NCI-H1436 (cell line): ENCODE results near the gene FGF7.
"Not testable (repeated sequence)": the region's sequence is repeated elsewhere in the genome, so short reads cannot be mapped to it uniquely, and the experiment has no call there.

Source experiments
- DNase-seq: peaks from one replicate; lab custom pipeline; 2025; lab: John Stamatoyannopoulos, UW

Gene FGF7, protein sequence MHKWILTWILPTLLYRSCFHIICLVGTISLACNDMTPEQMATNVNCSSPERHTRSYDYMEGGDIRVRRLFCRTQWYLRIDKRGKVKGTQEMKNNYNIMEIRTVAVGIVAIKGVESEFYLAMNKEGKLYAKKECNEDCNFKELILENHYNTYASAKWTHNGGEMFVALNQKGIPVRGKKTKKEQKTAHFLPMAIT

DNA sequence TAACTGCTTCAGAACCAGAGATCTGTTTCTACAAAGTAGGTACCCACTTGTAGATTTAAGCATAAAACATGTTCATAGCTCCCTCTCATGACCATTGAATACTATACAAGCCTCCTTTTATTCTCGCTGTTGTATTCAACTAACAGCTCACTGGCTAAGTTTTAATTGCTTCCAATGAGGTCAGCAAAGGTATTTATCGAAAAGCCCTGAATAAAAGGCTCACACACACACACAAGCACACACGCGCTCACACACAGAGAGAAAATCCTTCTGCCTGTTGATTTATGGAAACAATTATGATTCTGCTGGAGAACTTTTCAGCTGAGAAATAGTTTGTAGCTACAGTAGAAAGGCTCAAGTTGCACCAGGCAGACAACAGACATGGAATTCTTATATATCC lies at the start of gene FGF7:
Gene FGF7 (plus strand): TSS at position 222 of the 400 bp plus-strand sequence. CDS start 1,056 bp downstream, outside the sequence.
- no peak for DNase-seq

- no peak for DNase-seq
Measured at GRCh38 chr15:49379996-49380395, 43.0 kb upstream of the FGF7 start.

DNA sequence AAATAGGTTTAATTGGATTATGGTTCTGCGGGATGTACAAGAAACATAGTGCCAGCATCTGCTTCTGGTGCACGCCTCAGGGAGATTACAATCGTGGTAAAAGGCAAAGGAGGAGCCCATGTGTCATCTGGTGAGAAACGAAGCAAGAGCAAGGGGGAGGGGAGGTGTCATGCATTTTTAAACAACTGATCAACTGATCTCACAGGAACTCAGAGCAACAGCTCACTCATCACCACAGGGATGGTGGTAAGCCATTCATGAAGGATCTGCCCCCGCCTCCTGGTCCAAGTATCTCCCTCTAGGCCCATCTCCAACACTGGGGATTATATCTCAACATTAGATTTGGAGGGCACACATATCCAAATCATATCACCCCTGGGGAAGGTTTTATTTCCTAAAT lies 42.1 kb upstream of the FGF7 start:
- no peak for DNase-seq

- DNase-seq: no peak
Measured at GRCh38 chr15:49382394-49382793, 40.6 kb upstream of the FGF7 start.

DNA sequence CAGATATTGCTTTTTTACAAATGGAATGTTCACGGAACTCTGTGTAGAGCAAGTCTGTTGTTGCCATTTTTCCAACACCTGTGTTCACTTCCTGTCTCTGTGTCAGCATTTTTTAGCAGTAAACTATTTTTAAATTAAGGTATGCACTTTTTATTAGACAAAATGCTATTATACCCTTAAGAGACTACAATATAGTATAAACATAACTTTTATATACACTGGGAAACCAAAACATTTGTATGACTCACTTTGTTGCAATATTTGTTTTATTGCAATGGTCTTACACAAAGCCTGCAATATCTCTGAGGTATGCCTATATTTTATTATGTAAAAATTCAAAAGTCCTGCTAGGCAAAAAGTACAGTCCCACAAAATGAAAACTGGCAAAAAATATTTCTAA lies 39.8 kb upstream of the FGF7 start:
- no peak for DNase-seq

GRCh38 chr15:49387471-49387870 lies 35.6 kb upstream of the FGF7 start:
- no peak for DNase-seq

GRCh38 chr15:49402515-49403296 lies 20.3 kb upstream of the FGF7 start:
- DNase-seq: not testable (repeated sequence)

- no peak for DNase-seq
Measured at GRCh38 chr15:49406352-49407118, 16.5 kb upstream of the FGF7 start.

GRCh38 chr15:49410641-49411040 lies 12.4 kb upstream of the FGF7 start:
- DNase-seq: no peak

DNA sequence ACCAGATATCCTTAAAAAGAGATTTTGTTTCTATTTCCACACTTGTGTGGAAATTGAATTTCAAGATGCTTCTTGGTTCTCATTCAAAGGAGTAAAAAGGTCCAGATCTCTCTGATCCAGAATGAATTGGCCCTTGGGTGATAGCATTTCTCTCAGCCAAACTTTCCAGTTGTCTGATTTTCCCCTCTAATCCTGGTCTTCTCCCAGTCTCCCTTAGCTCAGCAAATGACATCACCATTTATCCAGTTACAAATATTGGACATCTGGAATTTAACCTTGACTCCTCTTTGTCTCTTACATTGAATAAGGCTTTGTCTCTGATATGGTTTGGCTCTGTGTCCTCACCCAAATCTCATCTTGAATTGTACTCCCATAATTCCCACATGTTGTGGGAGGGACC lies 10.2 kb upstream of the FGF7 start:
- DNase-seq: no peak

- no peak for DNase-seq
Measured at GRCh38 chr15:49415149-49415548, 7.9 kb upstream of the FGF7 start.

DNA sequence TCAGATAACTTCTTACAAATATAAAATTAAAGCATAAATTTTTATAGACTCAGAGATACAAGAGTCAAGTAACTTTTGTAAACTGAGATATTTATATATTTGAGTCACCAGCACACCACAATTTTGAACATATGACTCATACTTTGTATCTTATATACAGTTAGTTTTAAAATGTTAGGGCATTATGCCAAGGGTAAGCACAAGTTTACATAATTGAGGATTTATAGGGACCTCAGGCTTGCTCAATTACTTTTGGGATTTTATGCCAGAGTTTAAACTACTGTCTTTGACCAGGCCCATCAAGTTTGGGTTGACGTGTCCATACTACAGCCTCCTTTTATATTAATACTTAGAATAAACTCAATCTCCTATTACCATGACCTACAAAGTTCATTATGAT lies 7.4 kb upstream of the FGF7 start:
- no peak for DNase-seq

GRCh38 chr15:49418811-49419210 lies 4.2 kb upstream of the FGF7 start:
- no peak for DNase-seq

DNA sequence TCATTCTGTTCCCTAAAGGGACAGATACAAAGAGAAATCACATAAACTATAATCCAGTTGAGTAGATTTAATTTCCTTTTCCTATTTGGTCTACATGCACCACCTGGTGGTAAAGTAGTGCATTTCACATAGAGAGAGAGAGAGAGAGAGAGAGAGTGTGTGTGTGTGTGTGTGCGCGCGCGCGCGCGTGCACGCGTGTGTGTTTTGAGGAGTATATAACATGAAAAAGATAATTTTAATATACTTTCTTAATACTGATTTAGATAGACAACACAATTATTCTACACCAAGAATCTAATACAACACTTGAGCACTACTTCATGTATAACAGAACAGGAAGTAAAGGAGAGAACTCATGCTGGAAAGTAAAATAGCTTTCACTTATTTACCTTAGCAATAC lies 1.1 kb upstream of the FGF7 start:
- peak; percentile 58 for DNase-seq

- DNase-seq: no peak
Measured at GRCh38 chr15:49423901-49424550, 984 bp downstream of the FGF7 start.

DNA sequence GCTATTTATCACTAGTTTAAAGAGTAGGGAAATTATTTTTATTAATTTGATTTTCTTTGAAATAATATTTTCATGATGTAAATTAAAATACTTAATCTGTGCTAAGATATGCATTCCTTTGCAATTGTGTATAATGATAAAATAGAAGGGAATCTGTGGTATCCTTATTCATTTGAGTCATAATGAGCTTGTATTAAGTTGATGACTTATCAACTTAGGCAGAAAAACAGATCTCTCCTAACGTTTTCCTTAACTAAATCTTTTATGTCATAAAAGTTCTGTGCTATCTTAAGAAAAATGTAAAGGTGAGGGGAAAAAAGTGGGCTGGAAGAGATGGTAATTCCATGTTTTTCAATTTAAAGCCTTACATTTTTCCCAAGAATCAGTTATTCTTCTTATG lies 1.9 kb downstream of the FGF7 start:
- no peak for DNase-seq

DNA sequence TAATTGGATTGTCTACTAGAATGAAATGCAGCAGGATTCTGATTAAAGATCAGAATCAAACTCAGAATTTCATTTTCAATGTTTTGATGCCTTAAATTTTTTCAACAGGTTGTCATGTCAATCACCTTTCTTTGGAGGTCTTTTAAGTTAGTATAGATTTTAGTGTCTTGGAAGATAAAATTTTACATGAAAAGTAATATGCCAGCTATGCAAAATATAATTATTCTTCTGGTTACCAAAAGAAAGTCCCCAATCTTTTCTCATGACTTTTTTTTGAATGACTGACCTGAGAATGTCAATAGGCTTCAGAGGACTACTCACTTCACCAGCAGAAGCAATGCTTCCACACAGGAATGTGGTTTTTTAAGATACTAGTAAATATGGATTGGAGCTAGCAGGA lies 4.3 kb downstream of the FGF7 start:
- no peak for DNase-seq

- no peak for DNase-seq
Measured at GRCh38 chr15:49428409-49429095, 5.5 kb downstream of the FGF7 start.

DNA sequence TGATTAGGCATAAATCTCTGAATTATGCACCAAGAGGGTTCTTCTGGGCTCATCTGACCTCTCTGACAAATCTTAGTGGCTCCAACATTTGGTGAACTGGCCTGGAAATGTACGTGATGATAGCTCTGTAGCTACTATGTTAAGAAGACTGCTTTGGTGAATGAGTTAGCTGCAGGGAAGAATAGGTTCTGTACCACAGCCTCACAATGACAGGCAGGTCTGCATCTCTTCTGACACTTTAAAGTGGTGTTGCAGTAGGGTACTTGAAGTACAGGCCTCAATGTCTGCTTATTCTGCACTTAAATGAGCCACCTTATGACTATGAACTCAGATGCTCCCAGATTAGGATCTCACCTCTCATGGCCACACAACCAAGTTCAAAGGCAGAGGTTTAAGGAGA lies 7.0 kb downstream of the FGF7 start:
- DNase-seq: no peak

GRCh38 chr15:49435174-49435573 lies 12.1 kb downstream of the FGF7 start:
- no peak for DNase-seq

GRCh38 chr15:49436751-49437150 lies 13.7 kb downstream of the FGF7 start:
- no peak for DNase-seq
